ENCODE results near the gene NME4. TPM values are rescaled to one million over a fixed set of nuclear protein-coding genes. Genes with fewer than 3 reads are reported as not detected.
"Not testable (repeated sequence)": the region's sequence is repeated elsewhere in the genome, so short reads cannot be mapped to it uniquely, and the experiment has no call there.

Gene NME4
- total and polyA plus RNA-seq, 2 donors, result 34.4 to 57.1 TPM

GRCh38 chr16:379961-380761 is 16.8 kb upstream of the NME4 start:
- H3K4me3 ChIP-seq (ENCODE audit: low read length in 2 of 2), result peak overlapping the region in 1 of 2 donors; percentile 93
- no peak for DNase-seq (ENCODE audit: low read depth in 6 of 9, low spot score in 9 of 9)
- no peaks in the 10 kb centered on the region for H3K9me3 ChIP-seq (ENCODE audit: control insufficient read depth in 2 of 2, insufficient read depth in 1 of 2, low read length in 1 of 2)
- 90% methylated on average over 27 of the region's 27 CpGs for WGBS
- no peak overlapping the region for H3K27ac ChIP-seq (ENCODE audit: low read depth in 1 of 2, low read length in 1 of 2)
- peaks cover 0 to 27% of the 10 kb centered on the region in 2 donors for H3K27me3 ChIP-seq (ENCODE audit: control insufficient read depth in 2 of 2, insufficient read depth in 1 of 2, low read length in 1 of 2)
- H3K4me1 ChIP-seq (ENCODE audit: control insufficient read depth in 2 of 2, insufficient read depth in 2 of 2, low read length in 2 of 2), result peaks cover 17 to 32% of the 10 kb centered on the region in 2 donors
- peaks cover 21 to 23% of the 10 kb centered on the region in 2 donors for H3K36me3 ChIP-seq (ENCODE audit: control insufficient read depth in 2 of 2, insufficient read depth in 2 of 2, low read length in 1 of 2)

DNA sequence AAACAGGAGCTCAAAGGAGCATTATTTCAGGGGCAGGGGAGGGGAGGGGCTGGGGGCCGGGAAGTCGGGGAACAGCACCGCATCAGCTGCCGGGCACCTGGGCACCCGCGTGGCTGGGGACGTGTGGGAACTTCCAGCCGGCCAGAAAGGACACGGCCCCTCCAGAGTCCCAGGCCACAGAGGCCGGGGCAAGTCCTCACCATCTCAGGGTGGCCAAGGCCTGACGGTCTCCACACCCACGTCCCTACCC is 16.3 kb upstream of the NME4 start:
- DNase-seq (ENCODE audit: low read depth in 6 of 9, low spot score in 9 of 9), result no peak
- Histone ChIP-seq H3K4me1 (ENCODE audit: control insufficient read depth in 2 of 2, insufficient read depth in 2 of 2, low read length in 2 of 2) (peaks cover 17 to 32% of the 10 kb centered on the region in 2 donors), H3K9me3 (ENCODE audit: control insufficient read depth in 2 of 2, insufficient read depth in 1 of 2, low read length in 1 of 2) (no peaks in the 10 kb centered on the region), H3K36me3 (ENCODE audit: control insufficient read depth in 2 of 2, insufficient read depth in 2 of 2, low read length in 1 of 2) (peaks cover 18 to 23% of the 10 kb centered on the region in 2 donors), H3K4me3 (ENCODE audit: low read length in 2 of 2) (peak overlapping the region; percentile 68 to 93), H3K27ac (ENCODE audit: low read depth in 1 of 2, low read length in 1 of 2) (no peak overlapping the region), H3K27me3 (ENCODE audit: control insufficient read depth in 2 of 2, insufficient read depth in 1 of 2, low read length in 1 of 2) (peaks cover 0 to 27% of the 10 kb centered on the region in 2 donors)
- 19% methylated on average over 12 of the region's 12 CpGs for WGBS

DNA sequence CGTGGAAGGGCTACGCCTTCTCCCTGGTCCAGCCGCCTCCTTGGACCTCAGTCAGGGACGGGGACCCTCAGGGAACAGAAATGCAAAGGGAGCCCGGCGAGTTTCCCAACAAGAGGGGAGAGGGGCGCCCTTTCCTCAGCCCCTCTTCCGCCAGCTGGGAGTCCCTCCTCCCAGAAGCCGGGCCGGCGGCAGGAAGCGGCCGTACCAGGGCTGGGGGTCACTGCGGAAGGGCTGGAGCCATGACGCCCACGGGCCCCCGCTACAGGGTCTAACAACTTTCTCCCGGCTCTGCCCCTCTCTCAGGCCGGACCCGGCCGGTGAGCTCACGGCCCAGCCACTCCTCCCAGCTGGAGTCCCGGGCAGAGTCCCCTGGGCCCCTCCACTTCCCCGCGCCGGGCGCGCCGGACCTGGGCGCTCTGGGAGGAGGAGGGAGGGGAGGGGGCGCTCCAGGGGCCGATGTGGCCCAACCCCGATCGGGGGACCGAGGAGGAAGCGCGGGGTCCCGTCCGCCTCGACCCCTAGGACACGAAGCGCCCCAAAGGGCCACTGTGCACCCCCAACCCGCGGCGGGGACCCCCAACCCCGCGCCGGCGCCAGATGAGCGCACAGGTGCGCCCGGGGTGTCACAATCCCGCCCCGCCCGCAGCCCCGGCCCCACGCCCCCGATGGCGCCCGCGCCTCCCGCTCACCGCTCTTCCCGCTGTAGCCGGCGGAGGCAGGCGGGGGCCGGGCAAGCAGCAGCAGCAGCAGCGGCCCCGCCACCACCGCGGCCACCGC is 15.8 kb upstream of the NME4 start:
- Histone ChIP-seq H3K9me3 (ENCODE audit: control insufficient read depth in 2 of 2, insufficient read depth in 1 of 2, low read length in 1 of 2) (no peaks in the 10 kb centered on the region), H3K27ac (ENCODE audit: low read depth in 1 of 2, low read length in 1 of 2) (peak overlapping the region in 1 of 2 donors; percentile 11), H3K27me3 (ENCODE audit: control insufficient read depth in 2 of 2, insufficient read depth in 1 of 2, low read length in 1 of 2) (peaks cover 0 to 27% of the 10 kb centered on the region in 2 donors), H3K36me3 (ENCODE audit: control insufficient read depth in 2 of 2, insufficient read depth in 2 of 2, low read length in 1 of 2) (peaks cover 13 to 18% of the 10 kb centered on the region in 2 donors), H3K4me1 (ENCODE audit: control insufficient read depth in 2 of 2, insufficient read depth in 2 of 2, low read length in 2 of 2) (peaks cover 17 to 32% of the 10 kb centered on the region in 2 donors), H3K4me3 (ENCODE audit: low read length in 2 of 2) (peak overlapping the region; percentile 68 to 93)
- WGBS, result 3% methylated on average over 73 of the region's 73 CpGs
- no peak for DNase-seq (ENCODE audit: low read depth in 6 of 9, low spot score in 9 of 9)

DNA sequence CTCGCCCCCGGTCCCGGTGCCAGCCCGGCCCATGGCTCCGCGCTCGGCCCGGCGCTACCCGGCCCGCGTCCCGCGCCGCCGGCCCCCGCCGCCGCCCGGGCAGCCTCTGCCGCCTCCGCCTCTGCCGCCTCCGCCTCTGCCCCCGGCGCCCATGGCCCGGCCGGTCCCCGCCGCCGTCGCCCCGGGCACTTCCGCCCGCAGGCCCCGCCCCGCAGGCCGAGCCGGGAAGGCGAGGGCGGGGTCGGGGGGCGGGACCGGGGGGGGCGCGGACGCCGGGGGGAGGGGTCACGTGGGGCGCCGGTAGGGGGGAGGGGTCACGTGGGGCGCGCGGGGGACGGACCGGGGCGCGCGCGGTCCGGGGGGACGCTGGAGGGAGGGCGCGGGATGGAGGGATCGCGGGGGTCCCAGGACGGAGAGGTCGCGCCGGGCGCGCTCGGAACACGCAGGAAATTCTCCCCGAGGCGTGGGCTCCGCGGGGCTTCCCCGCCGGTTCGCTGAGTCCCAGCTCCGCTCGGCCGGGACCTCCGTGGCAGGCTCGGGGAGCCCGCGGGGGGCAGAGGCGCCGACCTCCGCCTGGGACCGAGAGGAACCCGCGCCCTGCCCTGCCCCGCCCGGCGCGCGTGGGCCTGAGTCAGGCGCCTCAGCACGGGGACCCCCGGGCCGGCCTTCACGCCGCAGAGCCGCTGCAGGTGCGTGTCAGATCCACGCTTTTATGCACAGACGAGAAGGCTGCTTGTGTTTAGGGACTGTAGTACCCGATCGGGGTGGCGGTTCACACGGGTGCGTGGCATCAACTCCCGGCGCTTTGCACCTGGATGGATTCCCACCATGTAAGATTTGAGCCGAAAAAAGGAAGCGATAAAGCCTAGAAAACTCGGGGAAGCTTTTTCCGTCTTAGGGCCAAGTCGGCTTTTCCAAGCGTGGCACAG is 14.9 kb upstream of the NME4 start, which contains the start of gene PGAP6:
TSS of gene PGAP6 (minus strand) at position 190 of the 929 bp plus-strand sequence. CDS start at position 33, 157 bp downstream.
- peaks cover 5 to 9% of the 10 kb centered on the region in 2 donors for H3K36me3 ChIP-seq (ENCODE audit: control insufficient read depth in 2 of 2, insufficient read depth in 2 of 2, low read length in 1 of 2)
- peak within 1 kb of the TSS; percentile 68 to 93 for H3K4me3 ChIP-seq (ENCODE audit: low read length in 2 of 2)
- H3K9me3 ChIP-seq (ENCODE audit: control insufficient read depth in 2 of 2, insufficient read depth in 1 of 2, low read length in 1 of 2), result no peaks in the 10 kb centered on the region
- H3K27me3 ChIP-seq (ENCODE audit: control insufficient read depth in 2 of 2, insufficient read depth in 1 of 2, low read length in 1 of 2), result peaks cover 0 to 27% of the 10 kb centered on the region in 2 donors
- peak within 1 kb of the TSS in 1 of 2 donors; percentile 78 for H3K27ac ChIP-seq (ENCODE audit: low read depth in 1 of 2, low read length in 1 of 2)
- DNase-seq (ENCODE audit: low read depth in 6 of 9, low spot score in 9 of 9), result peak in 3 of 9 donors; percentile 52 to 67 (median 59)
- under 1% methylated on average over 118 of the region's 123 CpGs for WGBS
- H3K4me1 ChIP-seq (ENCODE audit: control insufficient read depth in 2 of 2, insufficient read depth in 2 of 2, low read length in 2 of 2), result peaks cover 17 to 32% of the 10 kb centered on the region in 2 donors

DNA sequence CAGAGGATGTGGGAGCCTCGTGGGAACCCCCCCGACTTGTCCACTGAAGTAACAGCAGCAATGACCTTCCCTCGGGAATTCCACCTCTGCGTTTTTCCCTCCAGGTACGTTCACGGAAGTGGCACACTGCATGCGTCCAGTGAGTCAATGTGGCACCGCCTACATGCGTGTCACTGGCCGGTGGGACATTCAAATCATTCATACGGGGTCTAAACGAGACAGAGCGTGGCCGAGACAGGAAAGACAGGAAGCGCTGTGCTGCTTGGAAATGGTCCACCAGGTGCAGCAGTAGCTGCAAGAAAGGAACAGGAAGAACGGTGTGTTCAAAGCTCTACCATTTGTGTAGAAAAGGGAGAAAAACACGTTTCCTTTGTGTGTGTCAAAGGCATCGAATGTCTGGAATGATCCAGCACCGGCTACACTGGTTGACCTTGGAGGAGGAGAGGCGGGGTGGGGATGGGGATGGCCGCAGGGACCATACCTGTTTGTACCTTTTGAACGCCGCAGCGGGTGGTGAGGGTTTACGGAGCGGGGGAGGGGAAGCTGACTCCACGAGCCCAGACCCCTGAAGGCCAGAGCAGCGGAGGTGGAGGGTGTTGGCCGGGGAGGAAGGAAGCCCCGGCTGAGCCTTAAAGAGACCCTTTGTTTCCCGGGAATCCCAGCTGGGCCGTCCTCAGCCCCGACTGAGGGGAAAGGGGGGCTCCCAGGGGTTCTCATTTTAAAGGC is 13.5 kb upstream of the NME4 start:
- DNase-seq (ENCODE audit: low read depth in 6 of 9, low spot score in 9 of 9), result peak in 5 of 9 donors; percentile 43 to 81 (median 55)
- peaks cover 17 to 32% of the 10 kb centered on the region in 2 donors for H3K4me1 ChIP-seq (ENCODE audit: control insufficient read depth in 2 of 2, insufficient read depth in 2 of 2, low read length in 2 of 2)

DNA sequence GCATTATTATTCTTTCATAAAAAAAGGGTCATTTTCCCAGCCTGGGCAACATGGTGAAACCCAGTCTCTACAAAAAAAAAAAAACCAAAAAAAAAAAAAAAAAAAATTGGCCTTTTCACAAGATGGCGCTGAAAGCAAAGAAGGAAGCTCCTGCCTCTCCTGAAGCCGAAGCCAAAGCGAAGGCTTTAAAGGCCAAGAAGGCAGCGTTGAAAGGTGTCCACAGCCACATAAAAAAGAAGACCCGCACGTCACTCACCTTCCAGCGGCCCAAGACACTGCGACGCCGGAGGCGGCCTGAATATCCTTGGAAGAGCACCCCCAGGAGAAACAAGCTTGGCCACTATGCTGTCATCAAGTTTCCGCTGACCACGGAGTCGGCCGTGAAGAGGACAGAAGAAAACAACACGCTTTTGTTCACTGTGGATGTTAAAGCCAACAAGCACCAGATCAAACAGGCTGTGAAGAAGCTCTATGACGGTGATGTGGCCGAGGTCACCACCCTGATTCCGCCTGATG is 10.3 kb upstream of the NME4 start:
- Histone ChIP-seq H3K27me3 (ENCODE audit: control insufficient read depth in 2 of 2, insufficient read depth in 1 of 2, low read length in 1 of 2) (peaks cover 0 to 19% of the 10 kb centered on the region in 2 donors), H3K27ac (ENCODE audit: low read depth in 1 of 2, low read length in 1 of 2) (no peak overlapping the region), H3K36me3 (ENCODE audit: control insufficient read depth in 2 of 2, insufficient read depth in 2 of 2, low read length in 1 of 2) (no peaks in the 10 kb centered on the region), H3K4me3 (ENCODE audit: low read length in 2 of 2) (no peak overlapping the region), H3K4me1 (ENCODE audit: control insufficient read depth in 2 of 2, insufficient read depth in 2 of 2, low read length in 2 of 2) (peaks cover 8 to 21% of the 10 kb centered on the region in 2 donors), H3K9me3 (ENCODE audit: control insufficient read depth in 2 of 2, insufficient read depth in 1 of 2, low read length in 1 of 2) (peaks cover 0 to 2% of the 10 kb centered on the region in 2 donors)
- 92% methylated on average over 19 of the region's 19 CpGs for WGBS
- no peak for DNase-seq (ENCODE audit: low read depth in 6 of 9, low spot score in 9 of 9)

More for the DNA sequence above, 13.5 kb upstream of the NME4 start:
- WGBS, result 22% methylated on average over 33 of the region's 33 CpGs
- Histone ChIP-seq H3K36me3 (ENCODE audit: control insufficient read depth in 2 of 2, insufficient read depth in 2 of 2, low read length in 1 of 2) (no peaks in the 10 kb centered on the region), H3K27me3 (ENCODE audit: control insufficient read depth in 2 of 2, insufficient read depth in 1 of 2, low read length in 1 of 2) (peaks cover 0 to 27% of the 10 kb centered on the region in 2 donors), H3K4me3 (ENCODE audit: low read length in 2 of 2) (peak overlapping the region; percentile 54 to 93), H3K9me3 (ENCODE audit: control insufficient read depth in 2 of 2, insufficient read depth in 1 of 2, low read length in 1 of 2) (no peaks in the 10 kb centered on the region), H3K27ac (ENCODE audit: low read depth in 1 of 2, low read length in 1 of 2) (peak overlapping the region; percentile 52 to 73)

DNA sequence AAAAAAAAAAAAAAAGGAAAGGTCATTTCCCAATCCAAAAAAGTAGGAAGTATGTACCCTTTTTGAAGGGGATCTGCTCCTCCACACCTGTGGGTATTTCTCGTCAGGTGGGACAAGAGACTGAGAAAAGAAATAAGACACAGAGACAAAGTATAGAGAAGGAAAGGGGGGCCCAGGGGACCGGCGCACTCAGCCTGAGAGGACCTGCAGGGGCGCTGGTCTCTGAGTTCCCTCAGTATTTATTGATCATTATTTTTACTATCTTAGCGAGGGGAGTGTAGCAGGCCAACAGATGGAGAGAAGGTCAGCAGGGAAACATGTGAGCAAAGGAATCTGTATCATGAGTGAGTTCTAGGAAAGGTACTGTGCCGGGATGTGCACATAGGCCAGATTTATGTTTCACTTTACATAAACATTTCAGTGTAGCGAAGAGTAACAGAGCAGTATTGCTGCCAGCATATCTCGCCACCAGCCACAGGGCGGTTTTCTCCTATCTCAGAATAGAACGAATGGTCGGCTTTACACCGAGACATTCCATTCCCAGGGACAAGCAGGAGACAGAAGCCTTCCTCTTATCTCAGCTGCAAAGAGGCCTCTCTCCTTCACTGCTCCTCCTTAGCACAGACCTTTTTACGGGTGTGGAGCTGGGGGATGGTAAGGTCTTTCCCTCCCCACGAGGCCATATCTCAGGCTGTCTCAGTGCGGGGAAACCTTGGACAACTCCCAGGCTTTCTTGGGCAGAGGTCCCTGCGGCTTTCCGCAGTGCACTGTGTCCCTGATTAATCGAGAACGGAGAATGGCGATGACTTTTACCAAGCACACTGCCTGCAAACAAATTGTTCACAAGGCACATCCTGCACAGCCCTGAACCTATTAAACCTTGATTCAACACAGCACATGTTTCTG is 9.0 kb upstream of the NME4 start:
- not testable (repeated sequence) for DNase-seq (ENCODE audit: low read depth in 6 of 9, low spot score in 9 of 9); H3K36me3 ChIP-seq (ENCODE audit: control insufficient read depth in 2 of 2, insufficient read depth in 2 of 2, low read length in 1 of 2); H3K9me3 ChIP-seq (ENCODE audit: control insufficient read depth in 2 of 2, insufficient read depth in 1 of 2, low read length in 1 of 2); H3K27ac ChIP-seq (ENCODE audit: low read depth in 1 of 2, low read length in 1 of 2); H3K4me3 ChIP-seq (ENCODE audit: low read length in 2 of 2)
- Histone ChIP-seq H3K27me3 (ENCODE audit: control insufficient read depth in 2 of 2, insufficient read depth in 1 of 2, low read length in 1 of 2) (peaks cover 0 to 12% of the 10 kb centered on the region in 2 donors), H3K4me1 (ENCODE audit: control insufficient read depth in 2 of 2, insufficient read depth in 2 of 2, low read length in 2 of 2) (peaks cover 8 to 14% of the 10 kb centered on the region in 2 donors)
- 92% methylated on average over 20 of the region's 20 CpGs for WGBS

Data from thymus (tissue), 11 donors.